Right renal pelvis (tissue), 4 donors: ENCODE measurements around the gene USP43. TPM values are rescaled to one million over a fixed set of nuclear protein-coding genes. Genes with fewer than 3 reads are reported as not detected.

ENCODE experiments used
- DNase-seq, 4 donors: peaks; one replicate each; pipeline ENCODE4 v3.0.0-alpha.2; 2013; ENCODE audit warnings: low read depth in 4 of 4, low spot score in 3 of 4, missing footprints in 1 of 4
- polyA plus RNA-seq, 4 donors: library from polyadenylated mRNA; unstranded; fragments of 120-200 nt; gene quantifications; one replicate each; pipeline ENCODE4 v1.2.1, GENCODE V29; 2013; ENCODE audit not compliant: insufficient read length in 4 of 4

The USP43 gene
- polyA plus RNA-seq, 4 donors = 7.0 to 8.1 (median 7.2) TPM

DNA sequence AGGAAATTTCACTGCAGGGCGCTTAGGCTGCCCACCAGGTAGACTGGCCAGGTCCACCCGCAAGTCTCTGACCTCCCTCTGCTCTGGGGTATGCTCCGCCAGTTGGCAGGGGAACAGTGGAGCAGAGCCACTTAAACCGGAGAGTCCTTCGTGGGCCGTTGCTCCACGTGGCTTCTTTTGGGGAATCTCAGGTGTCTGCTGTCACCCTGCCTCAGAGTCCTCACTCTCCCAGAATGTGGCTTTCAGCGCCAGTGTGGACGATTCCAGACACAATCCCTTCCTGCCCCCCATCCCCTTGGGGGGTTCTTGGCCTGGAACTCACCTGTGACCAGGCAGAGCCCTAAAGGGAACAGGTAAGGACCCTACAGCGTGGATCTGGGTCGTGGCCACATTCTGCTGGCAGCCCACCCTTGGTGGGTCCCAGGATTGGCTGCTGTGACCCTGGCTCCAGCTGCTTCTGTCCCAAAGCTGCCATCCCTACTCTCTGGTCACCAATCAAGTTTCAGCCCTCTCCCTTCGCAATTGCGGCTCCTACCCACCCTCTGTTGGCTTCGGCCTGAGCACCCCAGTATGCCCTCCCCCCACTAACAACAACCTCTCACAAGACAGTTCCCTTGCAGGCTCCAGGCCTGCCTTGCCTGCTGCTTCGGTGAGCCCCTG lies 123.8 kb downstream of the USP43 start:
- DNase-seq = no peak

DNA sequence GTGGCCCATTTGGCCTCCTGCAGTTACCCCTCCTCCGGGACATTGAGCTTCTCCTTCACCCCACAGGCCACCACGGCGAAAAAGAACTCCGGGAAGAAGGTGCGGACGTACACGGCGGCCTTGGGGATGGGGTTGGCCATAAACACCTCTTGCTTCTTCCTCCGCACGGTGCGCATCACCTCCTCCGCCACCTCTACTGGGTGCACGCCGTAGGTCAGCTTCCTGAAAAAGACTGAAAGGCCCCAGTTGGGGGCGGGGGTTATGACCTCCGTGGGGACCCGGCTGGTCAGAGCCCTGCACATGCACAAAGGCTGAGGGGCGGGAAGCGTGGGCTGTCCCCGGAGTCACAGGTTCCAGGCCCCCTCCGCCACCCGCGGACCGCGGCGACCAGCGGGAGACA lies 126.1 kb downstream of the USP43 start:
- no peak for DNase-seq

DNA sequence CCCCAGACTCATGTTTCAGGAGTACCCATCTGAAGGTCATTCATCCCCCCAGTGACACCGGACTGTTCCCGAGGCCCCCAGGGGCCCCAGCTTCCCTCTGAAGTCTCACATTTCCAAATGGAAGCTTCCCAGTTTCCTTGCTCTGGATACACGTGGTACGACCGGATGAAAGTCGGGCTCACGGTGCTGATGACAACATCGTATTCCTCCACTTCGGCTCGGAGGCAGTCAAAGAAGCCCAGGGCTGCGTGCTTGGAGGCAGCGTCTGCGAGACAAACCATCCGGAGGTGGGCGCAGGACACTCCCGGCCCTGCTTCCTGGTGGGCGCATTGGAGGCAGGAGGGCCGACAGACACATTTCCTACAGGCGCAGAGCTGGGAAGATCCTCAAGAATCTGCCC lies 127.3 kb downstream of the USP43 start:
- DNase-seq = no peak

DNA sequence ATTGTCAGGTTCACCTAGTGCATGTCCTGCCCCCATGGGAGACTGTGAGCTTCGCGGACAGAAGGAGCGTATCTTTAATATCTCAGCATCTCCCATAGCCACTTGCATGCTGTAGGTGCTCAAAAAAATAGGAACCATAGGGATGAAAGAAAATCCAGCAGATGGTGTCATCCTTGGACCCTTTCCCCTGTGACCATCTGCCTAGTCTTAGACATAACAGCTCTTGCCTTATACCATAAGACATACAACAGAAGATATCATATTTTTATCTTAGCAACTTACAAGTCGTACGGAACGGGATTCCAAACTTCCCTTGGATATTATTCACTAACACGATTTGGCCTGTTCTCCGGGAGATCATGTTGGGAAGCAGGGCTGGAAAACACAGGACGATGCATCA lies 131.6 kb downstream of the USP43 start:
- no peak for DNase-seq

Other genes with a start within 250 kb of the USP43 start
- 10 to 100 TPM; 64.2 to 66.9 (median 64.6) TPM for gene STX8, start 69.7 kb upstream of the USP43 start, polyA plus RNA-seq
- 1 to 10 TPM; 2.2 to 3.5 (median 2.8) TPM for gene CFAP52, start 68.9 kb upstream of the USP43 start, polyA plus RNA-seq
- not detected for gene DHRS7C, start 146.1 kb downstream of the USP43 start, polyA plus RNA-seq
- gene GSG1L2, start 176.6 kb downstream of the USP43 start, polyA plus RNA-seq = not detected
- gene GLP2R, start 180.4 kb downstream of the USP43 start, polyA plus RNA-seq = under 1 TPM in 3 of 4 donors, not detected in 1; 0.04 to 0.09 (median 0.06) TPM